ENCODE results near the gene PLEKHJ1. TPM values are rescaled to one million over a fixed set of nuclear protein-coding genes. Genes with fewer than 3 reads are reported as not detected.

Gene PLEKHJ1
- total and polyA plus RNA-seq, 2 experiments from 2014 or later: 255 to 342 TPM

DNA sequence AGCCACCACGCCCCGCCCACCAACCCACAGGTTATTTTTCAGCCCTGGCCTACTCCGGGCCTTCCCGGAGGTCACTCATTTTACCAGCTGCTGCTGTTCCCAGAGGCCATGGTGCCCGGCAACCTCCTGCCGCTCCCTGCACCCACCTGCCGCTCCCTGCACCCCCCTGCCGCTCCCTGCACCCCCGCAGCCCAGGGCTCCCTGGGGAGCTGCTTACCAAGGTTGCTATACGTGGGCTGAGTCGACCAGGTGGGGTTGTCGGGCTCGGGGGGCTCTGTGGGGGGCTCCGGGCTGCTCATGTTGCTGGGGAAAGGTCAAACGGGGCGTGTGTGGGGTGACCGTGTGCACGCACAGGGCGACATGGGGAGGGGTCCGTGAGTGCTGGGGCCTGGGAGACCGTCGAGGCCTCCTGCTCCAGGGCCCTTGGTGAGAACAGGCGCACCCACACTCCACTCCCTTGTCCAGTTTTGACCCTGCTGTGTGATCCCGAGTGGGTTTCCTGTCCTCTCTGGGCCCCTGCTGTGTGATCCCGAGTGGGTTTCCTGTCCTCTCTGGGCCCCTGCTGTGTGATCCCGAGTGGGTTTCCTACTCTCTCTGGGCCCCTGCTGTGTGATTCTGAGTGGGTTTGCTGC is 44.6 kb upstream of the PLEKHJ1 start:
- no peak overlapping the region for H3K4me3 ChIP-seq
- H3K27me3 ChIP-seq: peaks cover 33% of the 10 kb centered on the region
- no peaks in the 10 kb centered on the region for H3K4me1 ChIP-seq (ENCODE audit: low read depth)
- TF ChIP-seq, protein P1, sequence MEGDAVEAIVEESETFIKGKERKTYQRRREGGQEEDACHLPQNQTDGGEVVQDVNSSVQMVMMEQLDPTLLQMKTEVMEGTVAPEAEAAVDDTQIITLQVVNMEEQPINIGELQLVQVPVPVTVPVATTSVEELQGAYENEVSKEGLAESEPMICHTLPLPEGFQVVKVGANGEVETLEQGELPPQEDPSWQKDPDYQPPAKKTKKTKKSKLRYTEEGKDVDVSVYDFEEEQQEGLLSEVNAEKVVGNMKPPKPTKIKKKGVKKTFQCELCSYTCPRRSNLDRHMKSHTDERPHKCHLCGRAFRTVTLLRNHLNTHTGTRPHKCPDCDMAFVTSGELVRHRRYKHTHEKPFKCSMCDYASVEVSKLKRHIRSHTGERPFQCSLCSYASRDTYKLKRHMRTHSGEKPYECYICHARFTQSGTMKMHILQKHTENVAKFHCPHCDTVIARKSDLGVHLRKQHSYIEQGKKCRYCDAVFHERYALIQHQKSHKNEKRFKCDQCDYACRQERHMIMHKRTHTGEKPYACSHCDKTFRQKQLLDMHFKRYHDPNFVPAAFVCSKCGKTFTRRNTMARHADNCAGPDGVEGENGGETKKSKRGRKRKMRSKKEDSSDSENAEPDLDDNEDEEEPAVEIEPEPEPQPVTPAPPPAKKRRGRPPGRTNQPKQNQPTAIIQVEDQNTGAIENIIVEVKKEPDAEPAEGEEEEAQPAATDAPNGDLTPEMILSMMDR (IDR thresholded peaks at IDR 0.05; ENCODE audit: low read depth, low read length): no peak
- no peaks in the 10 kb centered on the region for H3K36me3 ChIP-seq
- no peak overlapping the region for H3K27ac ChIP-seq
- no peak for DNase-seq (ENCODE audit: low read depth in 1 of 2, low spot score in 1 of 2)
- H3K9me3 ChIP-seq (ENCODE audit: low read depth): no peaks in the 10 kb centered on the region

DNA sequence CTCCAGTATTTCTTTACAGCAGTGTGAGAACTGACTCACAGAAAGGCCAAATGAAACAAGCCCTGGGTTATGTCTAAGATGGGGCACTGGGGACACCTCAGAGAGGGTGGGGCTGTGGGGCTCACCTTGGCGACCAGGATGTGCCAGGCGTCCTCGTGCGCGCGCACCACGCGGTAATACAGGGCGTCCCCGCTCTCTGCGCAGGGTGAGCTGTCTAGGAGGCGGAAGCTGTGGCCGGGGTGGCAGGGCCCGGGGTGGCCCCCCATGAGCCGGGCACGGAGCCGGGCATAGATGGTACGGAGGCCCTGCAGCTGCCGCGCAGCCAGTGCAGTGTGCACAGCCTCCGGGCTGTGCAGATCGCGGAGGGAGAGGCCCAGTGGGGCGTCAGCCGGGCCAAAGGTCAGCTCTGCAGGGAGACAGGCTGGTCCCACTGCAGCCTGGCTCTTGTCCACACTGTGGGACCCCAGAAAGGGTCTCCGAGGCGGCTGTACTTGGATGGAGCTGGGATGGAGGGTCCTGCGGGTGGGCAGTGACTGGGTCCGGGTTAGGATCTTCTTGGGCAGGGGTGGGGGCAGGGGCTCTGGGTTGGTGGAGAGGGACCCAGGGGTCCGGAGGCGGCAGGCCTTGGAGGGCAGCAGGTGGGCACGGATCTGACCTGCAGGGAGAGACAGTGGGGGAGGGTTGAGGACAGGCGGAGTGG is 42.5 kb upstream of the PLEKHJ1 start:
- peaks cover 19% of the 10 kb centered on the region for H3K27me3 ChIP-seq
- H3K27ac ChIP-seq: no peak overlapping the region
- no peaks in the 10 kb centered on the region for H3K9me3 ChIP-seq (ENCODE audit: low read depth)
- DNase-seq (ENCODE audit: low read depth in 1 of 2, low spot score in 1 of 2): no peak
- TF ChIP-seq, protein P1 (IDR thresholded peaks at IDR 0.05; ENCODE audit: low read depth, low read length): no peak
- no peak overlapping the region for H3K4me3 ChIP-seq
- H3K36me3 ChIP-seq: no peaks in the 10 kb centered on the region
- H3K4me1 ChIP-seq (ENCODE audit: low read depth): no peaks in the 10 kb centered on the region

DNA sequence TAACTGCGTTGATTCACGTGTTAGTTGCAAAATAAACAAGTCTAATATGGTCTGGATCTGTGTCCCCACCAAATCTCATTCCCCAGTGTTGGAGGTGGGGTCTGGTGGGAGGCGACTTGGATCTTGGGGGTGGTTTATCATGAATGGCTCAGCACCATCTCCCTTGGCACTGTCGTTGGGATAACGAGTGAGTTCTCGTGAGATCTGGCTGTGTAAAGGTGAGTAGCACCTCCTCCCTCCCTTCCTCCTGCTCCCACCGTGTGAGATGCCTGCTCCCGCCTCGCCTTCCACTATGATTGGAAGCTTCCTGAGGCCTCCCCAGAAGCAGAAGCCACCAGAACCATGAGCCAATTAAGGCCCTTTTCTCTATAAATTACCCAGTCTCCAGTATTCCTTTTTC is 41.0 kb upstream of the PLEKHJ1 start:
- TF ChIP-seq, protein P1 (IDR thresholded peaks at IDR 0.05; ENCODE audit: low read depth, low read length): no peak
- peaks cover 6% of the 10 kb centered on the region for H3K4me1 ChIP-seq (ENCODE audit: low read depth)
- H3K36me3 ChIP-seq: peaks cover 6% of the 10 kb centered on the region
- H3K4me3 ChIP-seq: no peak overlapping the region
- DNase-seq (ENCODE audit: low read depth in 1 of 2, low spot score in 1 of 2): no peak
- H3K27me3 ChIP-seq: peaks cover 6% of the 10 kb centered on the region
- no peaks in the 10 kb centered on the region for H3K9me3 ChIP-seq (ENCODE audit: low read depth)
- no peak overlapping the region for H3K27ac ChIP-seq

DNA sequence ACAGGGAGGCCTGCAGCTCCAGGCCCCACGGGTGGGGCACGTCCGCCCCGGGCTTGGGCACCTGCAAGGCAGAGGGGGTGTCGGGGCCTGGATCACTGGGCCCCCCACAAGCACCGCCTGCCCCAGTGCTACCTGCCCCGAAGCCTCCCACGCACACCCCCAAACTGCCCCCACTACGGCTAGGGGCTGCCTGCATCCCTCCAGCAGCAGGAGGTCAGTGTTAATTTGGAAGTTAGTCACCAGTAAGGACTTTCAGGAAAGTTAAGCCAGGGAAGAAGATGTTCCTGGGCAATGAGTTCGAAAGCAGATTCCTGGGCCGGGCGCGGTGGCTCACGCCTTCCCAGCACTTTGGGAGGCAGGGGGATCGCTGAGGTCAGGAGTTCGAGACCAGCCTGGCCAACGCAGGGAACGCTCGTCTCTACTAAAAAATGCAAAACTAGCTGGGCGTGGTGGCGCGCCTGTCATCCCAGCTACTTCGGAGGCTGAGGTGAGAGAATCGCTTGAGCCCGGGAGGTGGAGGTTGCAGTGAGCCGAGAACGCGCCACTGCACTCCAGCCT is 40.4 kb upstream of the PLEKHJ1 start:
- TF ChIP-seq, protein P1 (IDR thresholded peaks at IDR 0.05; ENCODE audit: low read depth, low read length): no peak
- no peak for DNase-seq (ENCODE audit: low read depth in 1 of 2, low spot score in 1 of 2)

DNA sequence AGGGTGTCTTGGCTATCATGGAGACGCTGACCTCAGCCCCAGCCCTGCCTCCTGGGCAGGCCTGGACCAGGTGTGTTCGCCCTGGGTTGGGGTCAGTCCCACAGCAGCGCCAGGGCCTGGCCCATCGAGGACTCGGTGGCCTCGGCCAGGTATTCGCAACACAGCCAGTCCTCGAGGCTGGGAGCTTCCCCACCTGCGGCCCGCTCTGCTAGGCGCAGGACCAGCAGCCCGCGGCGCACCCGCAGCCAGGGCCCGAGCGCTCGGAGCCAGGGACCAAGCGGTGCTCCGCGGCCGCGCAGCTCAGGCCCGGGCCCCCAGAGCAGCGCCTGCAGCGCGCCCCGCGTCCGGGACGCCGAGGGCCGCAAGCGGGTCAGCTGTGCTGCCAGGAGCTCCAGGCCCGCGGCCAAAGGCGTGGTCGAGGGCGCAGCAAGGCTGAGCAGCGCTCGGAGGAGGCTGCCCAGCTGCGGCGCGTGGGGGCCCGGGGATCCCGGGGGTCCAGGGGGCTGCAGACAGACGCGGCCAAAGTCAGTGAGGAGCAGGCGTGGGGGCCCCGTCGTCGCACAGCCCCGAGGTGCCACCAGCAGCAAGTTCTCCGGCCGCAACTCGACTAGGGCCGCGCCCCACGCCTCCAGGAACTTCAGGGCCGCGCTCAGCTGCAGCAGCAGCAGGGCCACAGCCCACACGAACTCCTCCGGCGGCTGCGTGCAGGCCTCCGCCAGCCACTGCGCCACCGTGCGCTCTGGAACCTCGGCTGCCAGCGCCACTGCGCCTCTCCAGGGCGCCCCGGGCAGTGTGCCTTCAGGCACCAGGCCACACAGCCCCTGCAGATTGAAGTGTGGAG is 39.7 kb upstream of the PLEKHJ1 start:
- peaks cover 7% of the 10 kb centered on the region for H3K36me3 ChIP-seq
- no peak overlapping the region for H3K27ac ChIP-seq
- no peaks in the 10 kb centered on the region for H3K27me3 ChIP-seq
- DNase-seq (ENCODE audit: low read depth in 1 of 2, low spot score in 1 of 2): no peak
- TF ChIP-seq, protein P1 (IDR thresholded peaks at IDR 0.05; ENCODE audit: low read depth, low read length): no peak
- peaks cover 6% of the 10 kb centered on the region for H3K4me1 ChIP-seq (ENCODE audit: low read depth)
- H3K9me3 ChIP-seq (ENCODE audit: low read depth): no peaks in the 10 kb centered on the region
- no peak overlapping the region for H3K4me3 ChIP-seq

More for the DNA sequence above, 40.4 kb upstream of the PLEKHJ1 start:
- no peak overlapping the region for H3K27ac ChIP-seq
- H3K4me1 ChIP-seq (ENCODE audit: low read depth): peaks cover 6% of the 10 kb centered on the region
- no peaks in the 10 kb centered on the region for H3K27me3 ChIP-seq
- peaks cover 7% of the 10 kb centered on the region for H3K36me3 ChIP-seq
- no peak overlapping the region for H3K4me3 ChIP-seq
- H3K9me3 ChIP-seq (ENCODE audit: low read depth): no peaks in the 10 kb centered on the region
